ENCODE results near the gene SLC6A9. TPM values are rescaled to one million over a fixed set of nuclear protein-coding genes. Genes with fewer than 3 reads are reported as not detected.

SLC6A9 gene
- 5.2 and 11.4 TPM in 2 replicates for total RNA-seq

DNA sequence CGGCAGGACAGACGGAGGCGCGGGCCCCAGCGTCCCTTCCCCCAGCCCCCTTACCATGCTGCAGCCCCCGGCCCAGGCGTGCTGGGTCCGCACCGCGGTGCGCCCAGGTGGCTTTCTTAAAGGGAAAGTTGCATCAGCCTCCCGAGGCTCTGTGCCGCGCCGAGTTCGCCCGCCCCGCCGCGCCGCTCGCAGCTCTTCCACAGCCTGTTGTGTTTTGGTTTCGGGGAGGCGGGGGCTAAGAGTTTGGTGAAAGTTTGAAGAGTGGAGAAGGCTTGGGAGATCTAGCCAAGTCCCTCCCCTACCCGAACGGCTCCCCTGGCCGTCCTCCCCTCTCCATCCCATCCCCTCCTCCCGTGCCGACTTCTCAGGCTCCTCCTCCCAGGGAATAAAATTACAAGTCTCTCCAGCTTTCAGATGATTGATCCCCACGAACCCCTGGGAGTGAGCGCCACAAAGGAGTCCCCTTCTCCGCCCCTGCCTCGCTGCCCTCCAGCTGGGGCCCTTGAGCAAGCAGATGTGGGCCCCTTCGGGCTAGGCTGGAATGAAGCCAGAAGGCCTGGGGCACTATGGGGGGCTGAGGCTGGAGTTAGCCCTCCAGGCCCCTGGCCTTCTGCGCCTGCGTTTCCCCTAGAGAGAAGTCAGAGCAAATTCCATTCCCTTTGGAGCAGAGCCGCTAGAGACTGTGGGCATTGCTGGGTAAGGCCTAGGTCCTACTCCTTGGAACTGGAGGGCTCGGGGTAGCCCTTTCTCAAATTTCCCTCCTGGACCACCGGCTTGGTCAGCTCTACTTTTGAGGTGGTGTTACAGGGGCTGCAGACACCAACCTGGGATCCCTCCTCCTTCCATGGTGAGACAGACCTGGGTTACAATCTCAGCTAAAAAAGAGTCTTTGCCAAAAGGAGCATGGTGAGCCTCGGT is at the start of gene SLC6A9:
Gene SLC6A9 (minus strand): TSS at position 211 of the 918 bp plus-strand sequence. CDS start 7,185 bp downstream, outside the sequence.

DNA sequence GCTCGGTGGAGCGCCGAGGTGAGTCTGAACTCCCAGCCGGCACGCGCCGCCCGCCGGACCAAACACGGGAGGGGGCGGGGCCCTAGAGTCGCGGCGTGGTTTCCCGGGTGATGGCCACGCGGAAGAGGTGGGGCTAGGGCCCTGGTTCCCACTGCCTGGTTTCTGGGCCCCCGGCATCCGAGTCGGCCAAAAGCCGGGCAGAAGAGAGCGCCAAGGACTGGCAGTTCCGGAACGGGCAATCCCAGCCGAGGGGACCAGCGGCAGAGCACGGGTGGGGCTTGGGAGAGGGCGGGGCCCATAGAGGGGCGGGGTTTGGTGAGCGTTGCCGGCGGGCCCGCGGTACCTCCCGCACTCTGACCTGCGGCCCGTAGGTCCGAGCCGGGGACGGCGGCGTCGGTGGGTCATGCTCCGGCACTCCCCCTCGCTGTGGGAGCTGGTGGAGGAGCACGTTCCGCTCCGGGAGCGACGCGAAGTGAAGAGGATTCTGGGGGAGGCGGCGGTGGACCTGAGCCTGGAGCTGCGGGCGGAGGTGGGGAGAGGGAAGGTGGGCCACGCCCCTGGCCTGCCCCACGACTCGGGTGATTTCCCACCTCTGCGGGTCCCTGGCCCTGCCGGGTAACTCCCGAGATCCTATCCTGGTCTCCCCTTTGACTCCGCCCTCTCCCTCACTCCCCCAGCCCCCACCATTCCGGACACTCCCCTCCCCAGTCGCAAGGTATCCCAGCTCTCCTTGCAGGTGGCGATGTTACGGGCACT is 39.6 kb downstream of the SLC6A9 start, which contains the start of gene CCDC24:
Gene CCDC24 (plus strand): TSS at position 124 of the 756 bp plus-strand sequence. CDS start 280 bp downstream, at position 404.

DNA sequence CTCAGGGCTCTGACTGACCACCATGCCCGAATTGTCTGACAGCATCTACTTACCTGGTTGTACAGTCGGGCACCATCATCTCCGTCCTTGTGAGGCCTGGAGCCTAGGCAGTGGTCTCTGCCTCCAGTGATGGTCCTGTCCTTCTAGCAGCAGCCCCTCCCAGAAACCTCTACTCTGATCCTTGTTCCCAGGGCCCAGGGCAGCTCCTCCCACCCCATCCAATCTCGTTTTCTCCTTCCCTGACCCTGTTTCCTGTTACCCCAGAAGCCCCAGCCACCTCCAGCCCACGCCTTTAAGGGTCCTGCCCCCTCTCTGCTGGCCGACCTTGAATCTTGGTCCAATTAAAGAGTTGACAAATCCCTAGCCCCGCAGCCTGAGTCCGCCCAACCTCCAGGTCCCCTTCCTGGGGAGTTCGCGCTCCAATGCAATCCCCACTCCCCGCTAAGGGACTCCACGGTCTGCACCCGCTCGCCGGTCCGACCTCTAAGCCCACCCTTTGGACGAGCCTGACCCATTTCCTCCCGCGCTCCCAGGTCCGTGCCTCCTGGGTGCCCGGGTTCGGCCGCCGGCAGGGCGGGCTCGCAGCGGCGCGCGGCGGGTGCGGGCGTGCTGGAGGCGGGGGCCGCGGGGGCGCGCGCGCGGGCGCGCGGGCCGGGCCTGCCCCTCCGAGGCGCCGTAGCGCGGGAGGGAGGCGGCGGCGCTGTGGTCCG is 52.6 kb downstream of the SLC6A9 start, which contains the start of gene B4GALT2:
Gene B4GALT2 (plus strand): TSS at position 660 of the 710 bp plus-strand sequence. CDS start 1,951 bp downstream, outside the sequence.

DNA sequence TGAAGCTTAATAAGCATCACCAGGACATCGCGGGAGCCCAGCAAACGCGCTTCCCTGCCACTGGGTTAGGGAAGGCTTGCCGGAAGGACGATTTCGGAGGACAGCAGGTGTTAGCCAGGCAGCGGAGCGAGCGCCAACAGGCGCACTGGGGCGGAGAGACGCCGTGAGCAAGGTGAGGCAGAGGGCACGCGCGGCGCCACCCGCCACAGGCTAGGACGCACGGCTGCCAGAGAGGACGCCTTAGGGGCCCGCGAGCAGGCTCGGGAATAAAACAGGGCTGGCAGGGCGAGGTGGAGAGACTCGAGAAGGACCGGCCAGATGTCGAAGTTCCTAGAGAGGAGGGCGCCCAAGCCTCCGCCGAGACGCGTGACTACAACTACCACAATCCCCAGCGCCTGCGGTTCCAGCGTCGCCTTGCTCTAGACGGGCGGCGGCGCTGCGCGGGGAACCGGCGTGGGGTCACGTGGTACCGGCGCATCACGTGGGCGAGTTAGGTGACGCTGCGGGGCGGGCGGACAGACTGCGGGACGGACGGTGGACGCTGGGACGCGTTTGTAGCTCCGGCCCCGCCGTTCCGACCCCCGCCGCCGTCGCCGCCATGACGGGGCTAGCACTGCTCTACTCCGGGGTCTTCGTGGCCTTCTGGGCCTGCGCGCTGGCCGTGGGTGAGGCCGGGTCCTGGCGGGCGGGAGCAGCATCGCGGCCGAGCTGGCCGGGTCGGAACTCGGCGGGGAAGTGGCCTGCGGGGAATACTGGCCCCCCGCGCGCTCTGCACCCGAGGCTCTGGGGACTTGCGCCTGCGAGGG is 56.6 kb downstream of the SLC6A9 start, which contains the start of gene ATP6V0B:
Gene ATP6V0B (plus strand): TSS at position 518 of the 806 bp plus-strand sequence. CDS start 81 bp downstream, at position 599.

DNA sequence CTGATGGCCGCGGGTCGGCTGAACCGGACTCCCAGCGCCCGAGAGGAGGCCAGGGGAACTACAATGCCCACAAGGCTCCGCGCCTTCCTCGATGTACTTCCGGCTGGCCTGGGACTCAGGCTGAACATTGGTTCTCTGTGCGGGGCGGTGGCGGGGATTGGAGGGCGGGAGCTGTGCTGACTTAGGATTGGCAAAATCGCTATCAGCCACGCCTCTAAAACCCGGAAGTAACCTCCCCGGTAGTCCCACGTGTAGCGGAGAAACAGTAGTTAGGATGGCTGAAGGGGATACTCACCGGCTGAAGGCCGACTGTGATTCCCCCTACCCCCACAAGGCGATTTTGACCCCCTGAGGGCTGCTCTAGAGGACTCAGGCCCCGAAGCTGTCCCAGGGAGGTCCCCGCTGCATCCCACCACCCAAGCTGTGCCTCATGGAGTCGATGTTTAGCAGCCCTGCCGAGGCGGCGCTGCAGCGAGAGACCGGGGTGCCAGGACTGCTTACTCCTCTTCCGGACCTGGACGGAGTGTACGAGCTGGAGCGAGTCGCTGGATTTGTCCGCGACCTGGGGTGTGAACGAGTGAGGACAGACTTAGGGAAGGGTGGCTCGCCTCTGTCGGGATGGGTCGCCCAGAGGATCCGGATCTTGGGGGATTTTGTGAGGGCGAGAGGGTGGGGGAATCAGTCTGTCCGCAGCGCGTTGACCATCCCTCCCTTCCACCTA is 61.4 kb downstream of the SLC6A9 start, which contains the start of gene DPH2:
Gene DPH2 (plus strand): TSS at position 265 of the 721 bp plus-strand sequence. CDS start 166 bp downstream, at position 431.

Other genes with a start within 250 kb of the SLC6A9 start
- gene ARTN, start 97.7 kb downstream of the SLC6A9 start, total RNA-seq: 0.14 and 0.18 TPM in 2 replicates
- gene IPO13, start 84.5 kb downstream of the SLC6A9 start, total RNA-seq: 13.4 and 17.5 TPM in 2 replicates
- gene DPH2, start 61.5 kb downstream of the SLC6A9 start, total RNA-seq: 10.0 and 12.0 TPM in 2 replicates
- 103 and 140 TPM in 2 replicates for gene ATP6V0B, start 56.5 kb downstream of the SLC6A9 start, total RNA-seq
- gene B4GALT2, start 52.3 kb downstream of the SLC6A9 start, total RNA-seq: 63.1 and 89.3 TPM in 2 replicates
- 2.8 and 4.1 TPM in 2 replicates for gene CCDC24, start 39.9 kb downstream of the SLC6A9 start, total RNA-seq
- gene KLF17, start 87.4 kb upstream of the SLC6A9 start, total RNA-seq: under 0.01 and 0.09 TPM in 2 replicates
- not detected in 2 replicates for gene KLF18, start 110.2 kb upstream of the SLC6A9 start, total RNA-seq
- 17.4 and 23.7 TPM in 2 replicates for gene DMAP1, start 182.0 kb upstream of the SLC6A9 start, total RNA-seq